Mesodermal cell (in vitro differentiated cells): ENCODE data around the gene TOB1.
"Not testable (repeated sequence)": the region's sequence is repeated elsewhere in the genome, so short reads cannot be mapped to it uniquely, and the experiment has no call there.

Experiments used
- H3K27ac ChIP-seq: 2 replicates; pipeline ENCODE4 v1.7.0; 2013; ENCODE audit warnings: mild to moderate bottlenecking, low read depth, low read length, moderate library complexity; ENCODE audit not compliant: severe bottlenecking
- H3K36me3 ChIP-seq: 2 replicates; pipeline ENCODE4 v1.7.1; 2013; ENCODE audit warnings: mild to moderate bottlenecking, low read length, moderate library complexity; ENCODE audit not compliant: control insufficient read depth, insufficient read depth
- H3K4me1 ChIP-seq: one replicate; pipeline ENCODE4 v1.7.1; 2013; ENCODE audit warnings: mild to moderate bottlenecking, low read length; ENCODE audit not compliant: insufficient read depth, control insufficient read depth, poor library complexity, severe bottlenecking
- H3K4me3 ChIP-seq: 2 replicates; pipeline ENCODE4 v1.7.0; 2013; ENCODE audit warnings: low read length, control low read depth, mild to moderate bottlenecking; ENCODE audit not compliant: insufficient read depth, poor library complexity, severe bottlenecking; ENCODE audit errors: extremely low read depth
- H3K9me3 ChIP-seq: 2 replicates; pipeline ENCODE4 v1.7.1; 2013; ENCODE audit warnings: mild to moderate bottlenecking, low read length, moderate library complexity; ENCODE audit not compliant: control insufficient read depth
- WGBS, 2 experiments: methylation state at CpG; one replicate each; pipeline ENCODE4 v1.1.5; 2013; ENCODE audit warnings: missing lambda C conversion rate in 2 of 2; ENCODE audit not compliant: insufficient coverage in 2 of 2; 5-methylcytosine and 5-hydroxymethylcytosine counted together

The TOB1 gene

DNA sequence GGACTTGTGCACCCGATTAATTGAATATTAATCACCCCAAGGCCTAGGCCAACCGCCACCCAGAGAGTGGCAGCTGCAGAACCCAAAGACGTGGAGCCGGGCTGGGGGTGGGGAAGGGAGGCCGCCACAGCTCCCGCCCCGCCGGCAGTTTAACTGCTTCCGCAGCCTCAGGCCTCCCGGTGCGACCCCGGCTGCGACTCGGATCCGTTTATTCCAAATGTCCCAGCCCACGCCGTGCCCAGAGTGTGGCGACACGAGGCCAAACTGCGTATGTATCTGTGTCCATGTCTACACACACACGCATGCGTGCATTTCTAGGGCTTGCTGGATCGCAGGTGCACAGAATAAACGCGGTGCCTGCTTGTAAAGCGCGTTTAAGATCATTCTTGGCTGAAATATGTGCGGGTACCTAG is 802 bp upstream of the TOB1 start:
- H3K9me3 ChIP-seq: no peaks in the 10 kb centered on the region
- H3K27ac ChIP-seq: peak overlapping the region; percentile 92
- H3K36me3 ChIP-seq: peaks cover 12% of the 10 kb centered on the region
- 0 to 1% methylated on average over 20 to 21 of the region's 28 CpGs for WGBS, 2 experiments
- no peaks in the 10 kb centered on the region for H3K4me1 ChIP-seq
- peak overlapping the region; percentile 95 for H3K4me3 ChIP-seq

DNA sequence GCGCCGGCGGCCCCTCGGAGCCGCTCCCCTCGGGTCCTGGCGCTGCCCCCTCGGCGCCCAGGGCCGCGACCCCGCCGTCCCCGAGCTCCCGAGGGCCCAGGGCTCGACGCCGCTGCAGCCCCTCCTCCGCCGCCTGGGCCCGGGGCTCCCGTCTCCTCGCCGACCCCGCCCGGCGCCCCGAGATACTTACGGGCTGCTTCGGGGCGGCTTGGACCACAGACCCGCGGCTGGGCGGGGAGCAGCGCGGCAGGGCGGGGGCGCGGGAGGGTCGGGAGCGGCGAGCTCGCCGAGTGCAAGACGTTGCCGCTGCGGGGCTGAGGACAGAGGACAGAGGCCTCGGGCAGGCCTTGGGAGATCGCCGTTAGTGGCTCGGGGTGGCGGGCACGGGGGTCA is 290 bp downstream of the TOB1 start:
- Histone ChIP-seq H3K36me3 (peaks cover 20% of the 10 kb centered on the region), H3K4me3 (peak overlapping the region; percentile 95), H3K27ac (peak overlapping the region; percentile 82), H3K4me1 (no peaks in the 10 kb centered on the region), H3K9me3 (no peaks in the 10 kb centered on the region)
- 0% methylated on average over 40 of the region's 53 CpGs for WGBS, 2 experiments

DNA sequence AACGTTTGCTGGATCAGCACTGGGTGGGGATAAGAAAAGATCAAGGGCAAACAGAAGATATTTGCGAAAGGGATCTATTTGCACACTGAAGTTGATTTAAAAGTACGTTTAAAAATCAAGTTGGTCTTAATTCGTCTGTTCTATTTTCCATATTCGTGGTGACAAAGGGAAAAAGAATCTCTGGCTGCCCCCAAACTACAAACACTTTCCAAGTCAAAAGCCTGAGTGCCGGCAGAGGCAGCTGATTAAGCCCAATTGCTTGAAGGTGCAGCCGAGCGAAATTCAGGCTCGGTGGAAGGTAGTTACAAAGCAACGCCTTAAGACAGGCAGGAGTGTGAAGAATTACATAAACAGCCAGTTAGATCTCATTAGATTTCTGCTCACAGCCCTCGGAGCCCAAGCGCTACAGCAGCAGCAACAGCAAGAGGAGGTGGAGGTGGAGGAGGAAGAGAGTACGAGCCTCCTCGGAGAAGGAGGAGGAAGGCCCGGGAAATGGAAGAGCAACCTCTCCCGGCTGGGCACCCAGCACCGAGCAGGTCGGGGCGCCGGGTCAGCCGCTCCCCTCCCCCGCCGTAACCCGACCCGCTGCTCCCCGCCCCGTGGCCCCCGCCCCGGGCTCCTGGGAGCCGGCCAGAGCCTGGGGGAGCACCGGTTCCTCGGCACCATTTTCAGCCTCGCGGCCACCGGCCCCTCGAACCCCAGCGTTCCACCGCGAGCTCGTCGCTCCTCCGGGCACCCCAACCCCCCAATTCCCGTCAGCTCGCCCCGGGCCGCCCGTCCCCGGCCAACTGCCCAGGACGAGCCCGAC is 890 bp downstream of the TOB1 start:
- WGBS, 2 experiments: 0% methylated on average over 42 to 43 of the region's 50 CpGs
- H3K4me3 ChIP-seq: peak overlapping the region; percentile 95
- H3K36me3 ChIP-seq: peaks cover 20% of the 10 kb centered on the region
- no peaks in the 10 kb centered on the region for H3K4me1 ChIP-seq
- H3K27ac ChIP-seq: peak overlapping the region; percentile 82
- no peaks in the 10 kb centered on the region for H3K9me3 ChIP-seq

DNA sequence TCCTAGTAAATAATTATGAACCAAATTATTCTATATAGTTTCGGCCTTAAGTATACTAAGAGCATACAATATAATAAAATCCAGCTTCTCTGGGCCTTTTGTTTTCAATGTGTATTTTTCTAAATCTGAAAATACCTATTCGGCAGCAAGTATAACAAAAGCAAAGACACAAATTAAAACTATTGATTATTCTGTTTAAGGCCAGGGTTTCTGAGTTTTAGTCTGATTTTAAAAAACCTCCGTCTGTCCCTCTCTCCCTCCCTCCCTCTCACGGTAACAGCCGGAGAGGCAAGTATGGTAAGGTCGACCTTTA is 1.5 kb downstream of the TOB1 start:
- 0 to 10% methylated on average over 2 of the region's 6 CpGs for WGBS, 2 experiments
- Histone ChIP-seq H3K27ac (no peak overlapping the region), H3K4me3 (peak overlapping the region; percentile 95)

DNA sequence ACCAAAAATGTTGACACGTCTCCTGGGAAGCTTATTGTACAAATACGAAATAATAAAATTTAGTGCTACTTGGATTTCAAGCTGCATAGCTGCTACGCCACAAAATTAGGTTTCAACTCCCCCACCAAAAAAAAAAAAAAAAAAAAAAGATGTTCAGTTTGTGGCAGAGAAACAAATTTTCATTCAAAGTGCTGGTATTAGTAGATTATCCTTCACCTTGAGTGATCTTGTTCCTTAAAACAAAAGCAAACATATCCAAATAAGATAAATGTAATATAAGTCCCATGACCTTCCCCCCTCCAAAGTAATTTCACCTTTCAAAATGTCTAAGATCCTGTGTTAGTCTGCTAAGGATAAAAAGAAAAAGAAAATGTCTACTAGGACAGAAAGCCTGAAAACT is 2.2 kb downstream of the TOB1 start:
- Histone ChIP-seq H3K9me3 (no peaks in the 10 kb centered on the region), H3K4me1 (no peaks in the 10 kb centered on the region), H3K36me3 (peaks cover 20% of the 10 kb centered on the region), H3K27ac (no peak overlapping the region), H3K4me3 (peak overlapping the region; percentile 95)
- WGBS, 2 experiments: 80% methylated on average over 1 of the region's 3 CpGs; no CpG with 5 or more reads in 1 of the 2 experiments

More for the DNA sequence above, 1.5 kb downstream of the TOB1 start:
- peaks cover 20% of the 10 kb centered on the region for H3K36me3 ChIP-seq
- H3K9me3 ChIP-seq: no peaks in the 10 kb centered on the region
- no peaks in the 10 kb centered on the region for H3K4me1 ChIP-seq

DNA sequence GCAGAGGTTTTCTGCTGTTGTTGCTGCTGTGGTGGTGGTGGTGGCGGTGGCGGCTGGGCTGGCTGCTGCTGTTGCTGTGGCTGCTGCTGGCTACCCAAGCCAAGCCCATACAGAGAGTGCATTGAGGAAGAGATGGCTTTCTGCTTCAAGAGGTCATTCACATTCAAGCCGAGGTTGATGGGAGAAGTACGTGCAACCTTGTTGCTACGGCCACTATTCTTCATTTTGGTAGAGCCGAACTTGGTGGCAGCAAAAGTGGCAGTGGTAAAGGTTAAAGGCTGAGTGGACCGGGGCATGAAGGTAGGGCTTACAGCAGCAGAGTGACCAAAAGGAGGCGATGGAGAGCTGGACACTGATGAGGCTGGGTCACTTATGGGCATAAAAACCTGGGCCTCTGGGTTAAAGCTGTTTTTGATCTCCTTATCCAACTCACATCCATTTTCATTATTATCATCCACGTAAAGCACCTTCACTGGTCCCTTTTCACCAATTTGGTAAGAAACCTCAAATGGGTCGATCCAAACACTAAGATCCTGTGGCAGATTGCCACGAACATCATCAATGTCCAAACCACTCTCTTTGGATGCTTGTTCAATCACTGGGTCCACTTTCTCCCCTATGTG is 2.8 kb downstream of the TOB1 start:
- Histone ChIP-seq H3K27ac (no peak overlapping the region), H3K9me3 (no peaks in the 10 kb centered on the region), H3K36me3 (peaks cover 20% of the 10 kb centered on the region), H3K4me3 (peak overlapping the region; percentile 95), H3K4me1 (no peaks in the 10 kb centered on the region)
- WGBS, 2 experiments: 80 to 84% methylated on average over 9 to 11 of the region's 11 CpGs

DNA sequence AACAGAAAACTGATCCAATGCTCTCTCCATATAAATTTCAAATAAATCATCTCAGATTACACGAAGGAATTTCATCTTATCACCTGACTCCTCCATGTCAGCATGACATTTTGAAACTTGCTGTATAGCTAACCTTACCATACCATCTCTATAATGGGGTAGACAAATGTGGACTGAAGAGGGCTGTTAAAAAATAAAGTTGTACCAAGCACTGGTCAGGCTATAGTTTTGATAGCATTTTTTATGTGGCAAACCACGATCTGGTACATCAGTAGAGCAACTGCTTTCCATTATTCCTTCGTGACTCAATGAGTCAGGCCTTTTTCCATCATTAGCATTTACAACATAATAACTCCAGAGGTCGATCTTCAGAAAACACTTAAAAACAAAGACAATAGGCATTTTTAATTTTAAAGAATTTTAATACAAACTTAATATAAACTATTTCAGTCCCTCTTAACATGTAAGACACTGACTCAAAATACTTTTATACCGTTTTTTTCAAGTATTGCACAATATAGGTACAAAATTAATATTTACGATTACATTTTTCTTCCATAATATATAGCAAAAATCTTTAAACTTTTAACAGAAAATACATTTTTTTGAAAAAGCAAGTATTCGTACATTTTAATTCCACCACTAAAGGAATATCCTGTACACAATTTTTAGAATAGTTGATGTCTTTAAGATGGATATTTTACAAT is 4.2 kb downstream of the TOB1 start:
- 100% methylated on average over 2 of the region's 7 CpGs; no CpG with 5 or more reads in 1 of the 2 experiments for WGBS, 2 experiments
- Histone ChIP-seq H3K36me3 (peaks cover 20% of the 10 kb centered on the region), H3K27ac (no peak overlapping the region), H3K9me3 (no peaks in the 10 kb centered on the region), H3K4me3 (no peak overlapping the region), H3K4me1 (no peaks in the 10 kb centered on the region)

DNA sequence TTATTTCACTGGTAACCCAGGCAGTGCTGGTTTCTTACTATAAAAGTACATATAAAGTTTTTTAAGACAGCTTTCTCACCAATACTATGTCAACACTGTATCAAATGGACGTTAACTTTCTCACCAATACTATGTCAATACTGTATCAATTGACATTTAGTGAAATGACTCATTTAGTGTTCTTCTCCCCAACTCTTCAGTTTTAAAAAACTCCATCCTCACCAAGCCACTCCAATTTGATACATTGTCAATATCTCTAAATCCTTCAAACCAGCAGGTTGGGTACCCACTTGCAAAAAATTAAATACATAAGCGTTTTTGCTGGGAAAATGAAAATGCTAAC is 4.8 kb downstream of the TOB1 start:
- Histone ChIP-seq H3K9me3 (no peaks in the 10 kb centered on the region), H3K36me3 (peaks cover 20% of the 10 kb centered on the region), H3K27ac (no peak overlapping the region), H3K4me1 (no peaks in the 10 kb centered on the region), H3K4me3 (no peak overlapping the region)
- 100% methylated on average over 1 of the region's 2 CpGs for WGBS, 2 experiments

DNA sequence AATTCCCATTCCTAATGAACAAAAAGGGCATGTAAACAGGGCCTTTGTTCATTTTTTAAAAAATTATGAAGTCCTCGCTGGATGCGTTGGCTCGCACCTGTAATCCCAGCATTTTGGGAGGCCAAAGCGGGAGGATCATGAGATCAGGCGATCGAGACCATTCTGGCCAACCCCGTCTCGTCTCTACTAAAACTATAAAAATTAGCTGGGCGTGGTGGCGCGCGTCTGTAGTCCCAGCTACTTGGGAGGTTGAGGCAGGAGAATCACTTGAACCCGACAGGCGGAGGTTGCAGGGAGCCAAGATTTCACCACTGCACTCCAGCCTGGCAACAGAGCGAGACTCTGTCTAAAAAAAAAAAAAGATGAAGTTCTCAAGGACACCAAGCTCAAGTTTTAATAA is 6.4 kb downstream of the TOB1 start:
- H3K27ac ChIP-seq, H3K9me3 ChIP-seq, H3K4me1 ChIP-seq, H3K4me3 ChIP-seq: not testable (repeated sequence)
- H3K36me3 ChIP-seq: peaks cover 20% of the 10 kb centered on the region
- 94 to 98% methylated on average over 14 to 15 of the region's 15 CpGs for WGBS, 2 experiments

DNA sequence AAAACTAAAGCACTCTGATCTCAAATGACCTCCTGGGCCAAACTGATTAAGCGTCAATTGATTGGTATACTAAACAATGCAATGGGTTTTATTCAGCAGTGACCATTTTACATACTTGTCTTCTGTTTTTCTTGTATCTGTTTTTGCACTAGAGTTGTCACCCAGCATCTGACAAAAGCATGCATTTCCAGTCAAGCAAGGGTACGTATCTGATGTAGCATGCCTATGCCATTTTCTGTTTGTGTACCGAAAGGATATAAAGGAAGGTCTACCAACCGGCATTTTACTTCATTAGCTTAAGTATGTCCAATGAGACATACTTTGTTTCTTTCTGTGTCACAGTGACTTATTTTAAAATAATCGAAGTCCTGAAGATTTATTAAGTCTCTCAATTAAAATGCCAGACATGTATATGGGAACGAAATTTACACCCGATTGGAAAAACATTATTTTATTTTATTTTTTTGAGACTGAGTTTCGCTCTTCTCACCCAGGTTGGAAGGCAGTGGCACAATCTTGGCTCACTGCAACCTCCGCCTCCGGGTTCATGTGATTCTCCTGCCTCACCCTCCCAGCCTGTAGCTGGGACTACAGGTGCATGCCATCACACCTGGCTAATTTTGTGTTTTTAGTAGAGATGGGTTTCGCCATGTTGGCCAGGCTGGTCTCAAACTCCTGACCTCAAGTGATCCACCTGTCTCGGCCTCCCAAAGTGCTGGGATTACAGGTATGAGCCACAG is 7.5 kb downstream of the TOB1 start:
- H3K4me1 ChIP-seq: peaks cover 7% of the 10 kb centered on the region
- no peak overlapping the region for H3K4me3 ChIP-seq
- H3K27ac ChIP-seq: no peak overlapping the region
- no peaks in the 10 kb centered on the region for H3K9me3 ChIP-seq
- peaks cover 18% of the 10 kb centered on the region for H3K36me3 ChIP-seq
- 84 to 88% methylated on average over 6 to 10 of the region's 12 CpGs for WGBS, 2 experiments
